HG03575 (cell line): ENCODE measurements around the gene NTNG2.

ENCODE experiments used
- ATAC-seq: cut with Tn5 transposase; IDR thresholded peaks from one replicate; pipeline ENCODE4 v1.9.1; 2021; ENCODE audit not compliant: unreplicated experiment, insufficient number of reproducible peaks, low FRiP score; ENCODE audit errors: extremely low read depth

The NTNG2 gene

DNA sequence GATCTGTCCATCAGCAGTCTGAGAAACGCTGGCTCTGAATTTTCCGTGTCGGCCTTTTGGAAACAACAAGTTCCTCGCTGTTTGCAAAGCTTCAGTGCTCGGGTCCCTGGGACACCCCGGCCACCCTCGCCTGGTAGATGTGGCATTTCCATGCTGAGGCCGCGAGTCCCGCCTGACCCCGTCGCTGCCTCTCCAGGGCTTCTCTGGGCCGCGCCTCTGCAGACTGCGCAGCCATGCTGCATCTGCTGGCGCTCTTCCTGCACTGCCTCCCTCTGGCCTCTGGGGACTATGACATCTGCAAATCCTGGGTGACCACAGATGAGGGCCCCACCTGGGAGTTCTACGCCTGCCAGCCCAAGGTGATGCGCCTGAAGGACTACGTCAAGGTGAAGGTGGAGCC lies 4.7 kb downstream of the NTNG2 start:
- no peak for ATAC-seq

DNA sequence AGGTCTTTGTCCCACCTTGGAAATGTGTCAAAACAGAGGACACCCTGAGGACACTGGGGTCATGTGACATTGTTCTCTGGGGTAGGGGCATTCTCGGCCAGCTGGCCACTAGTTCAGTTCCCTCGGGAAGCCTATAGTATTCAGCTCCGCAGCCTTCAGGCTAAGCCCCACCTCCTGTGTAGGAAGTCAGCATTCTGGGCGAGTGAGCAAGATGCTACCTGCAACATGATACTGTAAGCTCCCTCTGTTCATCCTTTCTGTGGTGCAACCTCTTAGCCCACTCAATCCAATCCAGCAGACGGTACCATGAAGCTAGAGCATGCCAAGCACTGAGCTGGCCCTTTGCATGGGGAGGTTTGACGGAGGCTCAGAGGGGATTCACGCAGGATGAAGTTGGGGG lies 5.3 kb downstream of the NTNG2 start:
- ATAC-seq, result no peak

- no peak for ATAC-seq
Observed at GRCh38 chr9:132168347-132168746, 6.5 kb downstream of the NTNG2 start.

DNA sequence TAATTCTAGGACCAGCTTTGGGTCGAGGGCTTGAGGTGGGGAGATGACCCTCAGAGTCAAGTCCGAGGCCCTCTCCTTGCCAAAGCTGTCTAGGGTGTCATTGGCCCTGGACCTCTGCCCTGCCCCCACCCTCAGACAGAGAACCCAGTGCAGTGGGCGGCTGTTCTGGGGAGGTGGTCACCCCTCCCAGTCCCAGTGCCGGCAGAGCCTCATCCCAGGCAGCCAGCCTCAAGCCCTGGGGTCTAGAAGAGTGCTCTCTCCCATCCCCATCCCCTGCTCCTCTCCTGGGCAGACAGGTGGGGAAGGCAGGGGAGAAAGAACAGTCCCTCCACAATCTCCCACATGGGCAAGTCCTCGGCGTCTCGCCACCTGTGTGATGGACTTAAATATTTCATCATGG lies 7.0 kb downstream of the NTNG2 start:
- ATAC-seq, result no peak

DNA sequence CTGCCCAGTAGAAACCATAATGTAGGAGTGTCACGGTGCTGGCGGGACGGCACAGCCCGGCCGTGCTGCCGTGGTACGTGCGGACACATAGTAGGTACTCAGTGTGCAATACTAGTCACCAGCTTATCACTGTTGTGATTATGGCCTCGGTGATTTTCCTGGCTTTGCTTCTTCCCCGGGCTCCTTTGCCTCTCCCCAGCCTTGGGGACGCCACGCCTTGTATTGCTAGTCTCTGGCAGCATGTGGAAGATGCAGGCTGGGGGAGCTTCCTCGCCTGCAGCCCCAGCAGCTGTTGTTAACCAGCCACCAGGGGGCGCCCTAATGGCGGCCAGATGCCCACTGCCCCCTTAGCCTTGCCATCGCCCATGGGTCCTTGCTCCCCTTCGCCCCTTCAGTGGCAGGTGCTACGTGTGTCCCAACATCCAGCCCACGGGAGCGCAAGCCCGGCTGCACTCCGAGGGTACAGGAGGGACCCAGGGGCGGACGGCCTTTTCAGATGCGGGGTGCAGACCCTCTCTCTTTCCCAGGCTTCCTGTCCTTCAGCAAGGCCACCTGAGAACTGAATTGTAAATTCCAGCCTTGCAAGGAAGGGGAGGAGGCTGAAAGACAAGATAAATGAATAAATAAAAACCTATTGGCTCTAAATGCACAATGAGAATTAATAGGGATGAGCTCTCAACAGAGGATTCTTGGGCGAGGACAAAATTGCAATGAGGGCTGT lies 8.0 kb downstream of the NTNG2 start:
- no peak for ATAC-seq

- ATAC-seq, result no peak
Observed at GRCh38 chr9:132171702-132172101, 9.8 kb downstream of the NTNG2 start.

DNA sequence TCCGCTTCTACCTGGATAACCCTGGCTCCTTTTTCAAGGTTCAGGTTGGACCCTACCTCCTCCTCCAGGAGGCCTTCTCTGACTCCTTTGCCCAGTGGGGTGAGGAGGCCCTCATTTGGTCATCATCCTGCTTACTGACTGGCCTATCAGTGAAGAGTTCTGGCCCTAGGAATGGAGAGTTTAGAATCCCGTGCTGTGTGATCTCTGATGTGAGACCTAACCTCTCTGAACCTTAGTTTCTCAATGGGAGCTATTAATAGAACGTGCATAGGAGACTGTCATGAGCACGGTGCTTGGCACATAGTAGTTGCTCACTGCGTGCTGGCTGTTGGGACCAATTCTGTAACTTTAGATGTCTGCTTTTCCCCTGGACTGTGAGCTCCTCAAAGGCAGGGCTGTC lies 10.3 kb downstream of the NTNG2 start:
- ATAC-seq, result no peak

DNA sequence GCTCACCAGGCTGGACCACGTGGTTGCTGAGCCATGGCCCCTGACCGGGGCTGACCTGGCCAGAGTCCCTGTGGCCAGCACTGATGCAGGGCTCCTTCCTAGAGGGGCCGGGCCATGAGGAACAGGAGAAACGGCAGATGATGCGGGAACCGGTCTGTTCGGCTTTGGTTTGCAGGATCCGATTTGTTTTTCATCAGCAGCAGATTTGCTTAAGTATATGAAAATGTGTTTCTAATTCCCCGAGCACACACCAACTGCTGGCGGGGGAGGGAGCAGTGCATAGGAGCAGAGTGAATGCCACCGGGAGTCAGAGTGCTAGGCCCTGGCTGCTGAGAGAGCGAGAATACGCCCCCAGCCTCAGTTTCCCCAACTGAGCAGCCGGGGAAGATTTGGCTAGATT lies 13.6 kb downstream of the NTNG2 start:
- ATAC-seq, result no peak

GRCh38 chr9:132176338-132176737 lies 14.5 kb downstream of the NTNG2 start:
- ATAC-seq, result no peak

DNA sequence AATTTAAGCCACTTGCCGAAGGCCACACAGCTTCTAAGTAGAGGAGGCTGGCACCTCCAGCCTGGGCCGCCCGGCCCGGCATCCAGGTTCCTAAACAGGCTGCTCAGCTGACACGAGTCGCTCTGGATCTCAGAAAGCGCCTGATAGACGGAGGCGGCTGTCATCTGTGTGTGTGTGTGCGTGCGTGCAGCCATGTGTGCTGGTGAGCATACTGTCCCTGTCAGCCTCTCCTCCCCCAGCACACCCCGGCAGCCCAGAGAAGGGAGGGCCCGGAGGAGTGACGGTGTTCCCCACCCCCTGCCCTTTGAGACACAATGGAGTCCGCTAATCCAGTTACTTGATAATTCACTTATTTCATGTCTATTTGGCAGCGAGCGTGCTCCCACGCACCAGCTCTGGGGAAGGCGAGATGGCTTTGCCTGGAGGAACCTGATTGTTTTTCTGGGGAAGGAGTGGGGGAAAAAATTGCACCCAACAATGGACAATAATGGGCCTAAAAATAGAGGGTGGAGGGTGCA lies 20.0 kb downstream of the NTNG2 start:
- ATAC-seq, result no peak

GRCh38 chr9:132182314-132183091 lies 20.6 kb downstream of the NTNG2 start:
- ATAC-seq, result no peak

GRCh38 chr9:132183134-132183533 lies 21.3 kb downstream of the NTNG2 start:
- no peak for ATAC-seq

- ATAC-seq, result no peak
Observed at GRCh38 chr9:132183715-132184114, 21.9 kb downstream of the NTNG2 start.

DNA sequence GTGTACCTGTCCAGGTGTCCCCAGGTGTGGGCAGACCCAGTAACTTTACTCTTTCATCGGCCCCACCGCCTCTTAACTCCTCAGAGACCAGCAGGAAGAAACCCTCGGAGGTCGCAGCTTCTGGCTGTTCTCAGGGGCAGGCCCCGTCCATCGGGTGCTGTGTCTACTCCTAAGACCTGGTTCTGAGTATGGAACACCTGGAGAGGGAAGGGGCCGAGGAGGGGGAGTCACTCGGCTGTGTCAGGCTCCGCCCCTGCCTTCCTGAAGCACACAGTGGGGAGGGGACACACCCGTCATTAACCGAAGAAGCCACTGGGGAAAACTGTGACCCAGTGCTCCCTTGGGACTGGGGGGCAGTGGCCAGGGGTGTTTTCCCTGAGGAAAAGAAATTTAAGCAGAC lies 22.3 kb downstream of the NTNG2 start:
- ATAC-seq, result no peak

GRCh38 chr9:132185073-132186009 lies 23.5 kb downstream of the NTNG2 start:
- ATAC-seq, result no peak

DNA sequence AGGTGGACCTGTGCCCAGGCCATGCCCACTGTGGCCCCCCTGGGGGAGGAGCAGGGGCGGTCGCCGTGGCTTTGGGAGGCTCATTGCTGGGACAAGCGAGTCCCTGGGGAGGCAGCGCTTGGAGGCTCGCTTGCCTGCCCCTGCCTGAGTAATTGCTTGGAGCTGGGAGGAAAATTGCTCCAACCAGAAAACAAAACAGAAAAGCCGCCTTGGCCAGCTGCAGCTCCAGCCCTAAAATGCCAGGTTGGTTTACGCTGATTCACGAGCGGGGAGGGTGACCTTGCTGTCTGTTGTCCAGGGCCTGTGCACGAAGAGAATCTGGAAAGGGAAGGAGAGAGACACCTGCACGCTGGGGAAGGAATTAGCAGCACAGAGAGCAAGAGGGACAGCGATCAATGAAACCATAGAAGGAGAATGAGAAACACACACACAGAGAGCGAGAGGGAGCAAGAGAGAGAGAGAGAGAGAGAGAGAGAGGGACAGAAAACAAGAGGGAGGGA lies 25.3 kb downstream of the NTNG2 start:
- no peak for ATAC-seq

DNA sequence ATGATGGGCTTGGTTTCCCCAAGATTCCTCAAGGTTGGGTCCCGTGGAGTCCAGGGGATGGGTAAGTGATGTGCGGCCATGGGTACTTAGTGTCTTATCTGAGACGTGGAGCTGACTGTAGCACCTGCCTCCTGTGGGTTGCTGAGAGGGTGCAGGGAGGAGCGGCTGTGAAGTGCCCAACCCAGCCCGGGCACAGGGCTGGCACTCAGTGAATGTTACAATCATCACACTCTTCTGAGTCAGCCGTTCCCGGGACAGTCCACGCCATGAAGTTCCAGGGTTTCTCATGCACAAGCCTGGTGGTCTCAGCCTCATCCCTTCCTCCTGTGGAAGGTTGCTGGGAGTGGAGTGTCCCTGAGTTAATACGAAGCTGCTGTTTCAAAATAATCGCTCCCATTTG lies 29.1 kb downstream of the NTNG2 start:
- ATAC-seq, result no peak

GRCh38 chr9:132192728-132193127 lies 30.9 kb downstream of the NTNG2 start:
- no peak for ATAC-seq
